Measurements from ENCODE around the gene EPX. TPM values are rescaled to one million over a fixed set of nuclear protein-coding genes. Genes with fewer than 3 reads are reported as not detected.

The EPX gene
- total and polyA plus RNA-seq, 4 donors = 0.14 to 0.96 TPM; not detected in 2

DNA sequence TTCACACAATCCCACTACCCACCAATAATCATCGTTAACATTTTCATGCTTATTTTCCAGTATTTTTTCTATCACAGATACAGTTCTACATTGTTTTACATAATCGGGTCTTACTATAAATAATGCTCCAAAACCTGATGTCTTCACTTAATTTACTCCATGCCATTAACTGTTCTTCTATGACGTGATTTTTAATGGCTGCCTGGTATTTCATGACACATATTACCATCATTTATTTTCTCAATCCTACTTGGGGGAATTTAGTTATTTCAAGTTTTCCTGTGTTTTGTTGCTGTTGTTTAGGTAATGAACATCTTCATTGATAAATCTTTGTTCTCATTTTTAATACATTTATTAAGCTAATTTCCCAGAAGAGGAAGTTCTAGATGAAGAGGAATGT lies 60.6 kb downstream of the EPX start:
- H3K27me3 ChIP-seq (ENCODE audit: control insufficient read depth in 3 of 3, insufficient read depth in 3 of 3, low read length in 2 of 3) = peaks cover 0 to 28% (median 14%) of the 10 kb centered on the region in 3 donors
- H3K4me1 ChIP-seq (ENCODE audit: control insufficient read depth in 5 of 5, insufficient read depth in 5 of 5, low read length in 5 of 5) = peaks cover 0 to 6% (median 0%) of the 10 kb centered on the region in 5 donors
- H3K9ac ChIP-seq (ENCODE audit: insufficient read depth in 1 of 2, low read length in 2 of 2) = no peak overlapping the region
- no peaks in the 10 kb centered on the region for H3K9me3 ChIP-seq (ENCODE audit: control insufficient read depth in 4 of 4, insufficient read depth in 3 of 4, low read length in 3 of 4)
- H3K36me3 ChIP-seq (ENCODE audit: control insufficient read depth in 4 of 4, insufficient read depth in 4 of 4, low read length in 4 of 4) = no peaks in the 10 kb centered on the region
- H3K4me3 ChIP-seq = no peak overlapping the region
- ATAC-seq (ENCODE audit: insufficient read depth, low FRiP score) = no peak
- TF ChIP-seq, protein P1, sequence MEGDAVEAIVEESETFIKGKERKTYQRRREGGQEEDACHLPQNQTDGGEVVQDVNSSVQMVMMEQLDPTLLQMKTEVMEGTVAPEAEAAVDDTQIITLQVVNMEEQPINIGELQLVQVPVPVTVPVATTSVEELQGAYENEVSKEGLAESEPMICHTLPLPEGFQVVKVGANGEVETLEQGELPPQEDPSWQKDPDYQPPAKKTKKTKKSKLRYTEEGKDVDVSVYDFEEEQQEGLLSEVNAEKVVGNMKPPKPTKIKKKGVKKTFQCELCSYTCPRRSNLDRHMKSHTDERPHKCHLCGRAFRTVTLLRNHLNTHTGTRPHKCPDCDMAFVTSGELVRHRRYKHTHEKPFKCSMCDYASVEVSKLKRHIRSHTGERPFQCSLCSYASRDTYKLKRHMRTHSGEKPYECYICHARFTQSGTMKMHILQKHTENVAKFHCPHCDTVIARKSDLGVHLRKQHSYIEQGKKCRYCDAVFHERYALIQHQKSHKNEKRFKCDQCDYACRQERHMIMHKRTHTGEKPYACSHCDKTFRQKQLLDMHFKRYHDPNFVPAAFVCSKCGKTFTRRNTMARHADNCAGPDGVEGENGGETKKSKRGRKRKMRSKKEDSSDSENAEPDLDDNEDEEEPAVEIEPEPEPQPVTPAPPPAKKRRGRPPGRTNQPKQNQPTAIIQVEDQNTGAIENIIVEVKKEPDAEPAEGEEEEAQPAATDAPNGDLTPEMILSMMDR (IDR thresholded peaks at IDR 0.05; ENCODE audit: control extremely low read depth, extremely low read depth) = no peak
- DNase-seq = no peak
- H3K27ac ChIP-seq (ENCODE audit: low read depth in 1 of 2, low read length in 1 of 2) = no peak overlapping the region
- 80 to 94% methylated on average over 3 of the region's 3 CpGs for WGBS, 2 donors

Other genes with a start within 250 kb of the EPX start
- 10 to 100 TPM; 19.7 to 55.7 TPM for gene CUEDC1, start 237.3 kb upstream of the EPX start, total RNA-seq
- gene CUEDC1, start 237.3 kb upstream of the EPX start, polyA plus RNA-seq = 10 to 100 TPM; 22.9 to 35.5 TPM
- 10 to 100 TPM; 58.3 to 78.9 TPM for gene VEZF1, start 204.5 kb upstream of the EPX start, total RNA-seq
- gene VEZF1, start 204.5 kb upstream of the EPX start, polyA plus RNA-seq = 10 to 100 TPM; 18.0 to 29.5 TPM
- 100 to 1,000 TPM; 183 to 235 TPM for gene SRSF1, start 185.5 kb upstream of the EPX start, total RNA-seq
- 100 to 1,000 TPM in 1 of 2 donors, 10 to 100 TPM in 1; 76.7 to 128 TPM for gene SRSF1, start 185.5 kb upstream of the EPX start, polyA plus RNA-seq
- gene DYNLL2, start 109.3 kb upstream of the EPX start, total RNA-seq = 10 to 100 TPM; 25.2 to 36.5 TPM
- gene DYNLL2, start 109.3 kb upstream of the EPX start, polyA plus RNA-seq = 10 to 100 TPM; 21.8 to 27.9 TPM
- gene OR4D1, start 44.3 kb upstream of the EPX start, total RNA-seq = under 1 TPM in 1 of 2 donors, not detected in 1; 0.09 TPM
- gene OR4D1, start 44.3 kb upstream of the EPX start, polyA plus RNA-seq = under 1 TPM in 1 of 2 donors, not detected in 1; 0.01 TPM
- gene OR4D2, start 25.7 kb upstream of the EPX start, total RNA-seq = not detected
- gene OR4D2, start 25.7 kb upstream of the EPX start, polyA plus RNA-seq = not detected
- 10 to 100 TPM; 23.0 to 25.0 TPM for gene MKS1, start 26.5 kb downstream of the EPX start, total RNA-seq
- 10 to 100 TPM in 1 of 2 donors, 1 to 10 TPM in 1; 8.8 to 12.0 TPM for gene MKS1, start 26.5 kb downstream of the EPX start, polyA plus RNA-seq
- under 1 TPM in 1 of 2 donors, not detected in 1; 0.15 TPM for gene LPO, start 45.9 kb downstream of the EPX start, total RNA-seq
- gene LPO, start 45.9 kb downstream of the EPX start, polyA plus RNA-seq = under 1 TPM in 1 of 2 donors, not detected in 1; 0.26 TPM
- gene MPO, start 88.2 kb downstream of the EPX start, total RNA-seq = 10 to 100 TPM in 1 of 2 donors, 1 to 10 TPM in 1; 2.5 to 62.0 TPM
- 10 to 100 TPM in 1 of 2 donors, under 1 TPM in 1; 0.79 to 10.8 TPM for gene MPO, start 88.2 kb downstream of the EPX start, polyA plus RNA-seq
- gene TSPOAP1, start 136.1 kb downstream of the EPX start, total RNA-seq = 10 to 100 TPM; 19.3 to 23.5 TPM
- gene TSPOAP1, start 136.1 kb downstream of the EPX start, polyA plus RNA-seq = 10 to 100 TPM in 1 of 2 donors, 1 to 10 TPM in 1; 7.0 to 17.1 TPM
- gene SUPT4H1, start 159.5 kb downstream of the EPX start, total RNA-seq = 10 to 100 TPM; 54.6 to 59.2 TPM
- gene SUPT4H1, start 159.5 kb downstream of the EPX start, polyA plus RNA-seq = 10 to 100 TPM; 75.5 to 97.5 TPM
- 10 to 100 TPM; 10.5 to 32.9 TPM for gene RNF43, start 224.8 kb downstream of the EPX start, total RNA-seq
- 1 to 10 TPM; 3.7 to 5.1 TPM for gene RNF43, start 224.8 kb downstream of the EPX start, polyA plus RNA-seq